ENCODE results near the gene UPF1. TPM values are rescaled to one million over a fixed set of nuclear protein-coding genes. Genes with fewer than 3 reads are reported as not detected.

Gene UPF1
- total RNA-seq, 2 donors from 2014 or later: 64.9 to 90.1 TPM

GRCh38 chr19:18878058-18878797 is 46.5 kb downstream of the UPF1 start:
- Mint-ChIP-seq H3K27me3 (no peaks in the 10 kb centered on the region), H3K4me3 (no peak overlapping the region), H3K9me3 (no peaks in the 10 kb centered on the region), H3K4me1 (no peaks in the 10 kb centered on the region), H3K27ac (no peak overlapping the region), H3K36me3 (ENCODE audit: low read depth) (no peaks in the 10 kb centered on the region)
- ATAC-seq (replicated peaks): no peak

DNA sequence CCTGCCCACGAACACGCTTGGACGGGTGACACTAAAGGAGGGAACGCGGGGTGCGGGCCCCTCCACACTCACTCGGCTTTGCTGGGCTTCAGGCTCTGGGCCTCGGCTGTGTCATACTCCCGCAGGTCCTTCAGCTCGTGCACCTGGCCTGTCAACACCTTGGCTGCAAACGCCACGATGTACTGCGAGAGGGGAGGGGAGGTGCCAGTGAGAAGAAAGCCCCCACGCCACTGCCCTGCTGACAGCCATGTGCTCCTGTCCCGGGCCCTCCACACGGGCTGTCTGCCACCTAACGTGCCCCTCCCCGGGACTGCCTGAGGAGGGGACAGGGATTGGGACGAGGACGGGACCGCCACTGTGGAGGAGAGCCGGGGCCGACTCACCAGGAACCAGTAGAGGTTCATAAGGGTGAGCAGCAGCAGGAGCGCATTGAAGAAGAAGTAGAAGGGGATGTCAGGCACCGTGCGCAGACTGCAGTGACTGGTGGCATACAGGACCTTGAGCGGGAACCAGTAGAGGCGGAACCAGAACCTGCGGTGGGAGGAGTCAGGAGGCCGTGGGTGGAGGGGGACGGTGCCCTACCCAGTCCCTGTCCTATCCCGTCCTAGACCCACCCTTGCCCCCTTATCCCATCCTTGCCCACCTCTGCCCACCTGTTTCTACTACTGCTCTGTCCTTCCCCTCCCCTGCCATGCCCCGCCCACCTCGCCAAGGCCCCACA is 47.3 kb downstream of the UPF1 start:
- H3K9me3 Mint-ChIP-seq: no peaks in the 10 kb centered on the region
- no peak overlapping the region for H3K27ac Mint-ChIP-seq
- ATAC-seq (replicated peaks): no peak

GRCh38 chr19:18879579-18880373 is 48.0 kb downstream of the UPF1 start:
- peak; percentile 59 for ATAC-seq (replicated peaks)
- no peak overlapping the region for H3K4me3 Mint-ChIP-seq

More for the DNA sequence above, 47.3 kb downstream of the UPF1 start:
- Mint-ChIP-seq H3K36me3 (ENCODE audit: low read depth) (no peaks in the 10 kb centered on the region), H3K27me3 (no peaks in the 10 kb centered on the region), H3K4me3 (no peak overlapping the region), H3K4me1 (no peaks in the 10 kb centered on the region)

GRCh38 chr19:18881491-18881890 is 49.7 kb downstream of the UPF1 start:
- Mint-ChIP-seq H3K27me3 (no peaks in the 10 kb centered on the region), H3K4me1 (no peaks in the 10 kb centered on the region), H3K4me3 (no peak overlapping the region), H3K27ac (no peak overlapping the region), H3K36me3 (ENCODE audit: low read depth) (no peaks in the 10 kb centered on the region), H3K9me3 (no peaks in the 10 kb centered on the region)
- ATAC-seq (replicated peaks): no peak

More at GRCh38 chr19:18879579-18880373, 48.0 kb downstream of the UPF1 start:
- Mint-ChIP-seq H3K27me3 (no peaks in the 10 kb centered on the region), H3K9me3 (no peaks in the 10 kb centered on the region), H3K27ac (no peak overlapping the region), H3K4me1 (no peaks in the 10 kb centered on the region), H3K36me3 (ENCODE audit: low read depth) (no peaks in the 10 kb centered on the region)

DNA sequence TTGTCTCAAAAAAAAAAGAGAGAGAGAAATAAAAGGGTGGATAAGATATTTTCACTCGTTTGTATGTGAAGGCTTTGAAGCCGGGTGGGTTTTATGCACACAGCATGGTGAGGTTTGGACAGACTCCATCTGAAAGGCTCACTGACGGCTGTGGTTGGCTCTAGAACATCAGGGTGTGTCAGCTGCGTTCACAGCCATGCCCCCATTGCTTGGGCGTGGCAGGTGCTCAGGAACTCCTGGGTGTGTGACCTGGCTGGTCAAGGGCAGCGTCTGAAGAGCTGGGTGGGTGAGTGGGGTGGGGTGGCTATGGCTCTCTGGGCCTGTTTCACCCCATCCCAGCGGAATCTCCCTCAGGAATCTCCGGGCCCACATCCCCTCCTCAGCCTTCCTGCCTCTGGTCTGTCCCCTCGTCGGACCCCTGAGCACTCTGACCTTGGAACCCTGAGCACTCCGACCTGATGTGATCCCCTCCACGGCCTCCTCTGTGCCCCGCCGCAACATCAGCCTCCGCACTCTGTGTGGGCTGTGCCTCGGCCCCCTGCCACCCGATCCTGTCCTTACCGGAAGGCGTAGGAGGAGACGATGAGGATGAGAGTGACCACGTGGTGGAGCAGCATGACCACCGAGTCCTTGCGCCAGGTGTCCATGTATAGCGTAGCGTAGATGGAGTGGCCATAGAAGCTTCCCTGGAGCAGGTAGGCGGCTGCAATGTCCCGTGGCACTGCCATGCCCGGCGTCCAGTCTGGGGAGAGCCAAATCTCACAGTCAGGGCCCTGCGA is 52.0 kb downstream of the UPF1 start:
- no peaks in the 10 kb centered on the region for H3K4me1 Mint-ChIP-seq
- no peak for ATAC-seq (replicated peaks)
- H3K27me3 Mint-ChIP-seq: no peaks in the 10 kb centered on the region
- H3K27ac Mint-ChIP-seq: no peak overlapping the region
- H3K36me3 Mint-ChIP-seq (ENCODE audit: low read depth): no peaks in the 10 kb centered on the region
- no peaks in the 10 kb centered on the region for H3K9me3 Mint-ChIP-seq
- no peak overlapping the region for H3K4me3 Mint-ChIP-seq

GRCh38 chr19:18886972-18887371 is 55.2 kb downstream of the UPF1 start:
- Mint-ChIP-seq H3K36me3 (ENCODE audit: low read depth) (no peaks in the 10 kb centered on the region), H3K9me3 (no peaks in the 10 kb centered on the region), H3K4me3 (no peak overlapping the region), H3K27ac (no peak overlapping the region), H3K27me3 (no peaks in the 10 kb centered on the region), H3K4me1 (no peaks in the 10 kb centered on the region)
- no peak for ATAC-seq (replicated peaks)

DNA sequence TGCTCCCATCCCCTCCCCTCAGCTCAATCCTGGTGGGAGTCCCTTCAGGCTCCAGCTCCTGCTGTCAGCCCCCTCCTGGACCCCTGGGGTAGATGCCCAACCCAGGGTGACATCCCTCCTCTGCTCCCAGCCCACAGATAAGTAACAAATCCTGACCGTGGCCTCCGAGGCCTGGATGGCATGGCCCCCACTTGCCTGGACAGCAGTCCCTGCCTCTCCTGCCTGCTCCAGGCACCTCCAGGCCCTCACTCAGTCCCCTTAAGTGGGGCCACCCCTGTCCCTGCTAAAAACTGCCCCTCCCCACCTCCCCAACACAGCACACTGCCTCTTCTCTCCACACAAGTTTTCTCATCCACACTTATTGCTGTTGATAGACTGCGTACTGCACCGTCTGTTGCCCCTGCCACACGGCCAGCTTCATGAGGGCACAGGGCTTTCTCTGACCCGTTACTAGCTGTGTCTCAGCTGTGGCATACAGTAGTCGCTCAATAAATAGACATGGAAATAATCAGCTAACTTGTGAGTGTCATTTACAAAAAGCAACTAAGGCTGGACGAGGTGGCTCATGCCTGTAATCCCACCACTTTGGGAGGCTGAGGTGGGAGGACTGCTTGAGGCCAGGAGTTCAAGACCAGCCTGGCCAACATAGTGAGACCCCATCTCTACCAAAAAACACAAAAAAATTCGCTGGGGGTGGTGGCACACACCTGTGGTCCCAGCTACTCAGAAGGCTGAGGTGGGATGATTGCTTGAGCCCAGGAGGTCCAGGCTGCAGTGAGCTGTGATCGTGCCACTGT is 58.4 kb downstream of the UPF1 start:
- Mint-ChIP-seq H3K4me3 (no peak overlapping the region), H3K27me3 (peaks cover 3% of the 10 kb centered on the region), H3K27ac (no peak overlapping the region), H3K9me3 (no peaks in the 10 kb centered on the region), H3K4me1 (no peaks in the 10 kb centered on the region), H3K36me3 (ENCODE audit: low read depth) (no peaks in the 10 kb centered on the region)
- no peak for ATAC-seq (replicated peaks)

DNA sequence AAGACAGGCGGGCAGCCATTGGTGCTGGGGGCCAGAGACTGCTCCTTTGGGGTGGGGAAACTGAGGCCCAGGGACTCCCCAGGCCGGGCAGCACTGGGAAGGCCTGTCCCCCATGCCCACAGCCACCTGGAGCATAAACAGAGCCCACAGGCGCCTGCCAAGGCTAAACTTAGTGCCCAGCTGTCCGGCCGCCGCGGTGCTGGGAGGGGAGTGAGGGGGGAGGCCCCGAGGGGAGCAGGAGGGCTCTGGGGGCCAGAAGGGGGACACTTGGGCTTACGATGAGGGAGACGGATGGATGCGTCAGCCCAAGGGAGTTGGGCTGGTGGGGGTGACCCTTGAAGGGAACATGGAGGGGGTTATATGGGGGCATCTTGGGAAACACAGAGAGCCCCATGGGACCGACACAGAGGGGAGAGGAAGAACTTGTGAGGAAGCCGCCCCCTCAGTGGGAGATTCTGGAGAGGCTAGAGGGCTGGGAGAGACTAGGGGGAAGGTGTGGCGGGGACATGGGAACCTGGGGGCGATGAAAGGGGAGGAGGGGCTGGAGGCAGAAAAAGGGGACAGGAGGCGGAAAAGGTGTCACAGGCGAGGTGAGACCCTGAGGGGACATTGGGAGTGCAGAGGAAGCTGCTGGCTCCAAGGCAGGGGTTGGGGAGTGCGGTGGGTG is 62.0 kb downstream of the UPF1 start:
- Mint-ChIP-seq H3K4me1 (peaks cover 6% of the 10 kb centered on the region), H3K4me3 (no peak overlapping the region), H3K27ac (no peak overlapping the region), H3K9me3 (no peaks in the 10 kb centered on the region), H3K36me3 (ENCODE audit: low read depth) (peaks cover 5% of the 10 kb centered on the region), H3K27me3 (peaks cover 13% of the 10 kb centered on the region)
- no peak for ATAC-seq (replicated peaks)

DNA sequence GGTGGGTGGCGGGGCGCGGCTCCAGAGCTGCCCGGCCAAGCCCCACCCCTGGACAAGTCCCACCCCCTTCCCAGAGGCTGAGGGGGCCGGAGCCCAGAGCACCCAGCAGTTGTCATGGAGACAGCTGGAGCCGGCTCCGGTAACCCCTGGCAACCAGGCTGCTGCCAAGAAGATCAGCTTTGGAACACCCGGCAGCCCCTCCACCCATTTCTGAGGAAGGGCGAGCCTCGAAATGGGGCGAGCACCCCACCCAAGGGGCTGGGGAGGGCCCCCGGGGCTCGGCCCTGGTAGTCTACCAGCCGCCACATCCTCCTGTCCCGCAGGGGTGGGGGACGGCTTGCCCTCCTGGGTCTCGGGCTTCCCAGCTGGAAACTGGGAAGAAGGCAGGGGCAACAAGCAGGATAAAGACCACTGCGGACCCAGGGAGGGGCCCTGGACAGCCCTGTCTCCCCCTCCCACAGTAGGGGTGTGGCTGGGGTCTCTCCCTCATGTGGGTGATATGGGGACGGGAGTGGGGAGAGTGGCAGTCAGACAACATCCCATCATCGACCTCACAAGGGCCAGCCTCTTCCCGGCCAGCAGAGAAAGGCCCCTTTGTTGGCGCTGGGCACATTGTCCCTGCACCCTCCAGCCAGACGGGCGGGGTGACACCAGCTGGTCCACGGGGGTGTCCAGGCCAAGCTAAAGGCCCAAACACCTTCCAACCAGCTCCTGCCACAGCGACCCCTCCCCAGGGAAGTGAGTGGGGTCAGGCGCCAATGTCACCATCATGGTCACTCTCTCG is 62.7 kb downstream of the UPF1 start:
- ATAC-seq (replicated peaks): no peak
- peaks cover 6% of the 10 kb centered on the region for H3K4me1 Mint-ChIP-seq
- peaks cover 8% of the 10 kb centered on the region for H3K36me3 Mint-ChIP-seq (ENCODE audit: low read depth)
- H3K4me3 Mint-ChIP-seq: no peak overlapping the region
- no peak overlapping the region for H3K27ac Mint-ChIP-seq
- H3K27me3 Mint-ChIP-seq: peaks cover 13% of the 10 kb centered on the region
- no peaks in the 10 kb centered on the region for H3K9me3 Mint-ChIP-seq

- peak; percentile 15 for ATAC-seq (replicated peaks)
- Mint-ChIP-seq H3K27ac (no peak overlapping the region), H3K27me3 (peaks cover 13% of the 10 kb centered on the region), H3K4me3 (no peak overlapping the region), H3K4me1 (peaks cover 6% of the 10 kb centered on the region), H3K36me3 (ENCODE audit: low read depth) (peaks cover 16% of the 10 kb centered on the region), H3K9me3 (no peaks in the 10 kb centered on the region)
Measured at GRCh38 chr19:18895038-18895823, 63.5 kb downstream of the UPF1 start.

DNA sequence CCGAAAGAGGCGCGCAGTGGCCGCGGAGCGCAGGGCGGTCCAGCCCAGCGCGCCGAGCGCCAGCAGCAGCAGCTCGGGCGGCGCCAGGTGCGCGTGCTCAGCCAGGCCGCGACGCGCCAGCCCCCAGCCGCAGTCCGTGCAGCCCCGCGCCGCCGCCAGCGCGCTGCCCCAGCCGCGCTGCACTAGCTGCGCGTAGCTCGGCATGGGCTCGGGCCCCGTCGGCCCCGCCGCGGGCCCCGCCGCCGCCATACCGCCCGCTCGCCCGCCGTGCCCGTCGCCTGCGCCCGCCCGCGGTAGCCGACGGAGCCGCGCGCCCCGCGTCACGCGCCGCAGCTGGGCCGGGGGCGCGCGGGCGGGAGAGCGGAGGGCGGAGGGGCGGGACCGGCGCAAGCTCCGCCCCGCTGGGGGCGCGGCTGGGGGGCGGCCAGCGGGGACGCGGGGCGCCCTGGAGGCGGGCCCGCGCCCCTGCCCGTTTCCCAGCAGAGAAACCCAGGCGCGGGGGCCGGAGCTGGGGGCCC is 64.1 kb downstream of the UPF1 start, which contains the start of gene CERS1:
CERS1 (minus strand) TSS at position 335 of the 518 bp plus-strand sequence; CDS start at position 249, 86 bp downstream.
- no peak within 1 kb of the TSS for H3K27ac Mint-ChIP-seq
- peaks cover 23% of the 10 kb centered on the region for H3K36me3 Mint-ChIP-seq (ENCODE audit: low read depth)
- no peaks in the 10 kb centered on the region for H3K9me3 Mint-ChIP-seq
- peak within 1 kb of the TSS; percentile 54 for H3K4me3 Mint-ChIP-seq
- ATAC-seq (replicated peaks): no peak
- H3K4me1 Mint-ChIP-seq: peaks cover 6% of the 10 kb centered on the region
- peaks cover 13% of the 10 kb centered on the region for H3K27me3 Mint-ChIP-seq

DNA sequence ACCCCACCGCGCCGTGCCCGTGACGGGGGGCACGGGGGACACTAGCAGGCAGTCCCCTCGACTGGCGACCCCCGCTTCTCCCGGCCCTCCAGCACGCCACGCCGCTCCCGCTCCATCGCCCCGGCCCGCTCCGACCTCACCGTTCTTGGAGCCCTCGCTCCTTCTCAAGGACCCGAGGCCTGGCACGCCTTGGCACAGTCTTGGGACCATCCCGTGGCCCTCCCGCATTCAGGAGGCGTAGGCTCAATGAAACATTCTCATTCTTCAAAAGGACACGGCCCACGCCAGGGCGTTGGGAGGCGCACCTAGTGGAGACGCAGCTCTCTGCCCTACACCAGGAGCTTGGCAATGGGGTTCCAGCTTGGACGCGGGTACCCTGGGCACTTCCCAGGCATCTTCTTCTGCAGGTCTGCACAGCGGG is 64.7 kb downstream of the UPF1 start:
- peaks cover 13% of the 10 kb centered on the region for H3K27me3 Mint-ChIP-seq
- H3K9me3 Mint-ChIP-seq: no peaks in the 10 kb centered on the region
- peak overlapping the region; percentile 54 for H3K4me3 Mint-ChIP-seq
- no peak overlapping the region for H3K27ac Mint-ChIP-seq
- no peak for ATAC-seq (replicated peaks)
- peaks cover 28% of the 10 kb centered on the region for H3K36me3 Mint-ChIP-seq (ENCODE audit: low read depth)
- peaks cover 6% of the 10 kb centered on the region for H3K4me1 Mint-ChIP-seq
